RWPE2 (cell line): ENCODE data around the gene IRS2.

Experiments
- ATAC-seq: fragments of 200-7000 bp; cut with Tn5 transposase; 3 replicates; pipeline ENCODE4 v1.9.1; 2021; ENCODE audit warnings: low read depth
- DNase-seq: peaks from one replicate; pipeline ENCODE4 v3.0.0-alpha.2; 2020; ENCODE audit warnings: low spot score
- H3K27ac ChIP-seq: fragments of 450-650 bp; 2 replicates; pipeline ENCODE4 v1.5.1; 2017; ENCODE audit warnings: mild to moderate bottlenecking; ENCODE audit not compliant: poor library complexity, severe bottlenecking
- H3K27me3 ChIP-seq: fragments of 250-450 bp; sonication (Bioruptor Pico); 2 replicates; pipeline ENCODE4 v1.5.1; 2021; ENCODE audit warnings: mild to moderate bottlenecking, moderate library complexity; ENCODE audit not compliant: insufficient read depth, poor library complexity, severe bottlenecking
- H3K36me3 ChIP-seq: fragments of 250-450 bp; sonication (Bioruptor Pico); 2 replicates; pipeline ENCODE4 v1.5.1; 2020; ENCODE audit warnings: low read depth, mild to moderate bottlenecking, moderate library complexity
- H3K4me1 ChIP-seq: fragments of 250-450 bp; sonication (Bioruptor Pico); 2 replicates; pipeline ENCODE4 v1.5.1; 2021; ENCODE audit warnings: mild to moderate bottlenecking, moderate library complexity; ENCODE audit not compliant: insufficient read depth, poor library complexity, severe bottlenecking
- H3K4me3 ChIP-seq: fragments of 250-450 bp; sonication (Bioruptor Pico); 2 replicates; pipeline ENCODE4 v1.5.1; 2021; ENCODE audit warnings: mild to moderate bottlenecking, moderate library complexity; ENCODE audit not compliant: severe bottlenecking
- H3K9me3 ChIP-seq: fragments of 250-450 bp; sonication (Bioruptor Pico); 2 replicates; pipeline ENCODE4 v1.5.1; 2021; ENCODE audit warnings: mild to moderate bottlenecking, moderate library complexity; ENCODE audit not compliant: severe bottlenecking
- TF ChIP-seq, protein P1 (sequence below): fragments of 450-650 bp; IDR thresholded peaks from one replicate; pipeline ENCODE4 v1.5.1; 2017; ENCODE audit warnings: mild to moderate bottlenecking, moderate library complexity; ENCODE audit not compliant: poor library complexity, severe bottlenecking

Gene IRS2

GRCh38 chr13:109704771-109705635, 81.4 kb downstream of the IRS2 start:
- peak; percentile 85 for ATAC-seq
- H3K27ac ChIP-seq: peak overlapping the region; percentile 84
- no peaks in the 10 kb centered on the region for H3K36me3 ChIP-seq
- no peak overlapping the region for H3K4me3 ChIP-seq
- peak; percentile 76 for DNase-seq
- H3K4me1 ChIP-seq: peaks cover 17% of the 10 kb centered on the region
- TF ChIP-seq, protein P1, sequence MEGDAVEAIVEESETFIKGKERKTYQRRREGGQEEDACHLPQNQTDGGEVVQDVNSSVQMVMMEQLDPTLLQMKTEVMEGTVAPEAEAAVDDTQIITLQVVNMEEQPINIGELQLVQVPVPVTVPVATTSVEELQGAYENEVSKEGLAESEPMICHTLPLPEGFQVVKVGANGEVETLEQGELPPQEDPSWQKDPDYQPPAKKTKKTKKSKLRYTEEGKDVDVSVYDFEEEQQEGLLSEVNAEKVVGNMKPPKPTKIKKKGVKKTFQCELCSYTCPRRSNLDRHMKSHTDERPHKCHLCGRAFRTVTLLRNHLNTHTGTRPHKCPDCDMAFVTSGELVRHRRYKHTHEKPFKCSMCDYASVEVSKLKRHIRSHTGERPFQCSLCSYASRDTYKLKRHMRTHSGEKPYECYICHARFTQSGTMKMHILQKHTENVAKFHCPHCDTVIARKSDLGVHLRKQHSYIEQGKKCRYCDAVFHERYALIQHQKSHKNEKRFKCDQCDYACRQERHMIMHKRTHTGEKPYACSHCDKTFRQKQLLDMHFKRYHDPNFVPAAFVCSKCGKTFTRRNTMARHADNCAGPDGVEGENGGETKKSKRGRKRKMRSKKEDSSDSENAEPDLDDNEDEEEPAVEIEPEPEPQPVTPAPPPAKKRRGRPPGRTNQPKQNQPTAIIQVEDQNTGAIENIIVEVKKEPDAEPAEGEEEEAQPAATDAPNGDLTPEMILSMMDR: no peak
- no peaks in the 10 kb centered on the region for H3K9me3 ChIP-seq
- H3K27me3 ChIP-seq: no peaks in the 10 kb centered on the region

DNA sequence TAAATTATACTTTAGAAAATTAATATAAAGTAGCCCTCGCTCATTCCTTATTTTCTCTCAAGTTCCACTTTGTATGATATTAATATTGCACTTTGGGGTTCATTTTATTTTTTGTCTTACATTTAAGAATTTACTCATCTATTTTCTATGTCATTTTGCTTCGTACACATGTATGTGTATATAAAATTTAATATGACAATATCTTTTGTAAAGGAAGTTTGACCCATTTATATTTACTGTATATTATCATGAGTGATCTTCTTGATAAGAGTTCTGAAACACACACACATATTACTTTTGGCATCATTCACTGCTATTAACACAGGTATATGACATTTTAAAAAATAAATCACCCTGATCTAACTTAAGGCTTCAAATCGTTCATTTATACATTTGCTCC, 83.1 kb downstream of the IRS2 start:
- ATAC-seq (no peak), DNase-seq (no peak)
- TF ChIP-seq, protein P1: no peak
- no peaks in the 10 kb centered on the region for H3K36me3 ChIP-seq
- H3K4me1 ChIP-seq: peaks cover 32% of the 10 kb centered on the region
- no peaks in the 10 kb centered on the region for H3K9me3 ChIP-seq
- H3K27me3 ChIP-seq: no peaks in the 10 kb centered on the region
- no peak overlapping the region for H3K27ac ChIP-seq
- no peak overlapping the region for H3K4me3 ChIP-seq
